HG03139 (cell line): Measurements from ENCODE around the gene TRIM8.

Experiments
- ATAC-seq: cut with Tn5 transposase; IDR thresholded peaks from one replicate; pipeline ENCODE4 v1.9.1; 2021; ENCODE audit not compliant: unreplicated experiment

TRIM8 gene

GRCh38 chr10:102669206-102670064, 25.2 kb downstream of the TRIM8 start:
- ATAC-seq, result no peak

- no peak for ATAC-seq
These were observed 25.9 kb downstream of the TRIM8 start for GRCh38 chr10:102670065-102670670.

GRCh38 chr10:102670871-102671434, 26.7 kb downstream of the TRIM8 start:
- ATAC-seq, result no peak

- no peak for ATAC-seq
These were observed 29.0 kb downstream of the TRIM8 start for GRCh38 chr10:102673236-102673818.

GRCh38 chr10:102673819-102674511, 29.7 kb downstream of the TRIM8 start:
- no peak for ATAC-seq

- no peak for ATAC-seq
These were observed 30.3 kb downstream of the TRIM8 start for GRCh38 chr10:102674566-102674965.

- no peak for ATAC-seq
These were observed 30.9 kb downstream of the TRIM8 start for GRCh38 chr10:102675011-102675665.

- no peak for ATAC-seq
These were observed 31.6 kb downstream of the TRIM8 start for GRCh38 chr10:102675666-102676533.

GRCh38 chr10:102676534-102677315, 32.4 kb downstream of the TRIM8 start:
- ATAC-seq, result no peak

GRCh38 chr10:102677331-102678067, 33.2 kb downstream of the TRIM8 start:
- no peak for ATAC-seq

GRCh38 chr10:102678068-102678400, 33.8 kb downstream of the TRIM8 start:
- ATAC-seq, result no peak

- no peak for ATAC-seq
These were observed 34.6 kb downstream of the TRIM8 start for GRCh38 chr10:102678842-102679289.

- no peak for ATAC-seq
These were observed 35.3 kb downstream of the TRIM8 start for GRCh38 chr10:102679596-102679995.

GRCh38 chr10:102681696-102682095, 37.4 kb downstream of the TRIM8 start:
- ATAC-seq, result no peak

- ATAC-seq, result no peak
These were observed 38.1 kb downstream of the TRIM8 start for GRCh38 chr10:102682416-102682815.

GRCh38 chr10:102682981-102683380, 38.7 kb downstream of the TRIM8 start:
- no peak for ATAC-seq

GRCh38 chr10:102683736-102684135, 39.5 kb downstream of the TRIM8 start:
- no peak for ATAC-seq
